PC-9 (cell line): Measurements from ENCODE around the gene TRPV3. TPM values are rescaled to one million over a fixed set of nuclear protein-coding genes. Genes with fewer than 3 reads are reported as not detected.

Experiments used
- BruUV-seq: library from RNA; stranded (reverse); fragments of 400-500 nt; replicated peaks from 2 replicates; lab custom pipeline; 2021; lab: Mats Ljungman, UMichigan
- CTCF ChIA-PET: fragments of 300-600 bp; sonication (Branson Sonifier 250); formaldehyde crosslinking; loops from one replicate; lab custom pipeline; 2022; ENCODE audit warnings: antibody characterized with exemption; lab: Charles Lee
- POLR2A ChIA-PET: fragments of 300-600 bp; sonication (Branson Sonifier 250); formaldehyde crosslinking; loops from one replicate; lab custom pipeline; 2022; ENCODE audit warnings: antibody characterized with exemption; ENCODE audit not compliant: unreplicated experiment; lab: Charles Lee
- DNase-seq, 2 experiments: peaks; one replicate each; pipeline versions ENCODE4 v3.0.0 to v3.0.0-alpha.2; 2015 to 2022; ENCODE audit warnings: mixed read lengths in 1 of 2
- H2AFZ ChIP-seq: fragments of 200-600 bp; sonication (generic); 2 replicates; pipeline ENCODE4 v1.8.1; 2017; ENCODE audit warnings: antibody characterized with exemption
- H3F3A ChIP-seq: fragments of 200-600 bp; sonication (generic); 2 replicates; pipeline ENCODE4 v1.8.1; 2017; ENCODE audit warnings: antibody characterized with exemption, mild to moderate bottlenecking, low read depth; ENCODE audit not compliant: insufficient read depth
- H3K27ac ChIP-seq: fragments of 200-600 bp; sonication (generic); 2 replicates; pipeline ENCODE4 v1.6.1; 2016; ENCODE audit warnings: mixed run types
- H3K27me3 ChIP-seq: fragments of 200-600 bp; sonication (generic); 2 replicates; pipeline ENCODE4 v1.6.1; 2016; ENCODE audit warnings: low read depth, mixed run types; ENCODE audit not compliant: insufficient read depth
- H3K36me3 ChIP-seq: fragments of 200-600 bp; sonication (generic); 2 replicates; pipeline ENCODE4 v1.6.1; 2016; ENCODE audit warnings: low read depth, mixed run types
- H3K4me1 ChIP-seq: fragments of 200-600 bp; sonication (generic); replicated peaks from 2 replicates; pipeline ENCODE4 v1.6.1; 2016; ENCODE audit warnings: mixed run types; ENCODE audit not compliant: insufficient read depth
- H3K4me2 ChIP-seq: fragments of 200-600 bp; sonication (generic); 2 replicates; pipeline ENCODE4 v1.6.1; 2017; ENCODE audit warnings: mixed run types
- H3K4me3 ChIP-seq: fragments of 200-600 bp; sonication (generic); 2 replicates; pipeline ENCODE4 v1.6.1; 2016; ENCODE audit warnings: mixed run types
- H3K79me2 ChIP-seq: fragments of 200-600 bp; sonication (generic); 2 replicates; pipeline ENCODE4 v1.6.1; 2017; ENCODE audit warnings: low read depth, mixed run types
- H3K9me2 ChIP-seq: fragments of 200-600 bp; sonication (generic); 2 replicates; pipeline ENCODE4 v1.8.1; 2017; ENCODE audit warnings: mild to moderate bottlenecking; ENCODE audit not compliant: insufficient read depth
- H3K9me3 ChIP-seq: fragments of 200-600 bp; sonication (generic); 2 replicates; pipeline ENCODE4 v1.8.1; 2016; ENCODE audit warnings: low read depth; ENCODE audit not compliant: insufficient read depth
- H4K20me1 ChIP-seq: fragments of 200-600 bp; sonication (generic); 2 replicates; pipeline ENCODE4 v1.8.1; 2017; ENCODE audit not compliant: insufficient read depth
- EZH2 ChIP-seq: fragments of 200-600 bp; sonication (generic); IDR thresholded peaks from 2 replicates; pipeline ENCODE4 v1.8.0; 2017; ENCODE audit warnings: antibody characterized with exemption, low read depth
- intact Hi-C: fragments of 100-400 bp; cut with micrococcal nuclease; formaldehyde crosslinking; loops from one replicate; pipeline ENCODE4 v1.10.0; 2022; ENCODE audit not compliant: unreplicated experiment
- total RNA-seq: library from RNA; stranded (reverse); gene quantifications from 2 replicates; pipeline ENCODE4 v1.2.3, GENCODE V29; 2021
- TF ChIP-seq, protein P1 (sequence below): fragments of 200-600 bp; sonication (generic); conservative IDR thresholded peaks from 2 replicates; pipeline ENCODE4 v1.6.1; 2017; ENCODE audit warnings: mixed run types, antibody characterized with exemption, mild to moderate bottlenecking, moderate library complexity

The TRPV3 gene
- total RNA-seq, 1 experiment from 2014 or later = 1.9 TPM

DNA sequence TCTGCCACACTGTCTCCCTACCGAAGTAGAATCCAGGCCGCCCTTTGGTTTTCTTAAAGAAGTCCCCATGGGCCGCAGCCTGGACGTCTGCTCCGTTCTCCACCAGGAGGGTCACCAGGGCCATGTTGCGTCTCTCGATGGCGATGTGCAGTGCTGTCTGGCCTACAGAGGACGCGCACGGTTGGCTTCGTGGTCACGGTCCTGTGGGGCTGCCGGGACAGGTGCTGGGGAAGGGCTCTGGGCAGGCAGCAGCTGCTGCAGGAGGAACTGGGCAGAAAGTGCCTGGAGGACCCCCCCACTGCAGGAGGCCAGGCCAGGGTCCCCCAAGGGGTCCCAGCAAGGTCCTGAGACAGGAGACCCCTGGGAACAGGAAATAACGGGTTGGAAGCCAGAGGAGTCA is 32.6 kb upstream of the TRPV3 start:
- BruUV-seq = no TSS peak
- Histone ChIP-seq H3K4me3 (no peak overlapping the region), H3K9me3 (no peaks in the 10 kb centered on the region), H3K36me3 (peaks cover 4% of the 10 kb centered on the region; the same call in 1 of the 2 replicates), H3K79me2 (no peaks in the 10 kb centered on the region), H3K9me2 (no peaks in the 10 kb centered on the region), H3K4me1 (no peaks in the 10 kb centered on the region), H4K20me1 (no peaks in the 10 kb centered on the region), H3F3A (no peaks in the 10 kb centered on the region), H2AFZ (no peak overlapping the region), H3K27ac (no peak overlapping the region), H3K27me3 (no peaks in the 10 kb centered on the region), H3K4me2 (no peak overlapping the region)
- no peak for TF ChIP-seq EZH2
- TF ChIP-seq, protein P1, sequence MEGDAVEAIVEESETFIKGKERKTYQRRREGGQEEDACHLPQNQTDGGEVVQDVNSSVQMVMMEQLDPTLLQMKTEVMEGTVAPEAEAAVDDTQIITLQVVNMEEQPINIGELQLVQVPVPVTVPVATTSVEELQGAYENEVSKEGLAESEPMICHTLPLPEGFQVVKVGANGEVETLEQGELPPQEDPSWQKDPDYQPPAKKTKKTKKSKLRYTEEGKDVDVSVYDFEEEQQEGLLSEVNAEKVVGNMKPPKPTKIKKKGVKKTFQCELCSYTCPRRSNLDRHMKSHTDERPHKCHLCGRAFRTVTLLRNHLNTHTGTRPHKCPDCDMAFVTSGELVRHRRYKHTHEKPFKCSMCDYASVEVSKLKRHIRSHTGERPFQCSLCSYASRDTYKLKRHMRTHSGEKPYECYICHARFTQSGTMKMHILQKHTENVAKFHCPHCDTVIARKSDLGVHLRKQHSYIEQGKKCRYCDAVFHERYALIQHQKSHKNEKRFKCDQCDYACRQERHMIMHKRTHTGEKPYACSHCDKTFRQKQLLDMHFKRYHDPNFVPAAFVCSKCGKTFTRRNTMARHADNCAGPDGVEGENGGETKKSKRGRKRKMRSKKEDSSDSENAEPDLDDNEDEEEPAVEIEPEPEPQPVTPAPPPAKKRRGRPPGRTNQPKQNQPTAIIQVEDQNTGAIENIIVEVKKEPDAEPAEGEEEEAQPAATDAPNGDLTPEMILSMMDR = no peak
- ChIA-PET CTCF (no interaction called here), POLR2A (no interaction called here)
- DNase-seq = no peak
- intact Hi-C loops = no loop called here

DNA sequence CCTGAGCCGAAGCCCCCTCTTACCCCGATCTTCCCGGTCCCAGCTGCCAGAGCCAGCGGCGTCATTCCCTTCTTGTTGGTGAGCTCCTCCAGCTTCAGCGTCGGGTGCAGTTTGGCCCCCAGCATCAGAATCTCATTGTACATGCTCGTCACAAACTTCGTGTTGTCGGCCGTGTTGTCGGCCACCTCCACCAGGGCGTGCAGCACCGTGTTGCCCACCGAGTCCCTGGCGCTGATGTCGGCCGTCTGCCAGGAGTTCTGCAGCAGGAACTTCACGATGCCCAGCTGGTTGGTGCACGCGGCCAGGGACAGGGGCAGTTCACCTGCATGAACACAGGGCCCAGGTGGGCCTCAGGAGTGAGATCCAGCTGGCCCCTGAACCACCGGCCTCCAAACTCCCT is 32.2 kb upstream of the TRPV3 start:
- no peaks in the 10 kb centered on the region for H3K9me2 ChIP-seq
- H3K79me2 ChIP-seq = no peaks in the 10 kb centered on the region
- no peak for TF ChIP-seq EZH2
- TF ChIP-seq, protein P1 = no peak
- no peaks in the 10 kb centered on the region for H3K9me3 ChIP-seq
- intact Hi-C loops = no loop called here
- no peak overlapping the region for H2AFZ ChIP-seq
- BruUV-seq = no TSS peak
- no peak overlapping the region for H3K27ac ChIP-seq
- no peaks in the 10 kb centered on the region for H3F3A ChIP-seq
- ChIA-PET CTCF (no interaction called here), POLR2A (no interaction called here)
- no peak overlapping the region for H3K4me3 ChIP-seq
- H3K4me1 ChIP-seq = no peaks in the 10 kb centered on the region
- H4K20me1 ChIP-seq = no peaks in the 10 kb centered on the region
- no peak overlapping the region for H3K4me2 ChIP-seq
- DNase-seq = no peak
- peaks cover 4% of the 10 kb centered on the region; the same call in 1 of the 2 replicates for H3K36me3 ChIP-seq
- H3K27me3 ChIP-seq = no peaks in the 10 kb centered on the region

DNA sequence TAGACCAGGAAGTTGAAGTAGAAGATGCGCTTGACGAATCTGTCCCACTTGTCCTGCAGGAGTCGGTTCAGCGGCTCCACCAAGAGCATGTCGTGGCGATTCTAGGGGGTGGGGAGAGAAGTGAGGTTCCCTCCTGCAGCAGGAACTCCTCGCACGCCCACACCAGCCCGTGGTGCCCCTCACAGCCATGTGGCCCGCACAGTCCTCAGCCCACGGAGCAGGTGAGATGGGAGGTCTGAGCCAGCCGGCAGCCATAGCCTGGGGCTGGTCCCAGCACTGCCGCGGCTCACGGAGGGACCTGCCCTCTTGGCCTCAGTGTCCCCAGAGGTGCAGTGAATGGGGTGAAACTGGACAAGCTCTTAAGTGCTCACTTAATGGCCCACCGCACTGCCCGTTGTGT is 28.2 kb upstream of the TRPV3 start:
- CTCF ChIA-PET = no interaction called here
- Histone ChIP-seq H3K4me1 (no peaks in the 10 kb centered on the region), H3K79me2 (no peaks in the 10 kb centered on the region), H3K4me3 (no peak overlapping the region), H2AFZ (no peak overlapping the region), H3F3A (no peaks in the 10 kb centered on the region), H4K20me1 (no peaks in the 10 kb centered on the region), H3K27ac (no peak overlapping the region), H3K4me2 (no peak overlapping the region), H3K36me3 (peaks cover 4% of the 10 kb centered on the region; the same call in 1 of the 2 replicates), H3K27me3 (no peaks in the 10 kb centered on the region), H3K9me3 (no peaks in the 10 kb centered on the region), H3K9me2 (no peaks in the 10 kb centered on the region)
- no peak for DNase-seq
- intact Hi-C loops = no loop called here
- no peak for TF ChIP-seq EZH2
- TF ChIP-seq, protein P1 = no peak
- BruUV-seq = no TSS peak
- POLR2A ChIA-PET = no interaction called here
